ENCODE results near the gene CALCOCO2. TPM values are rescaled to one million over a fixed set of nuclear protein-coding genes. Genes with fewer than 3 reads are reported as not detected.

The CALCOCO2 gene
- total RNA-seq, 2 donors from 2014 or later = 60.1 to 78.8 TPM

GRCh38 chr17:48840441-48840840 is 9.6 kb downstream of the CALCOCO2 start:
- no peaks in the 10 kb centered on the region for H3K9me3 ChIP-seq
- peak overlapping the region; percentile 85 for H3K27ac ChIP-seq
- H3K4me1 ChIP-seq (replicated peaks) = no peaks in the 10 kb centered on the region
- intact Hi-C loops (cut with DNase I) = no loop called here
- no peak overlapping the region for H3K4me3 ChIP-seq
- 47% methylated on average over 3 of the region's 3 CpGs for WGBS
- H3K27me3 ChIP-seq (replicated peaks; ENCODE audit: insufficient read depth) = no peaks in the 10 kb centered on the region
- no peak for TF ChIP-seq POLR2AphosphoS5 (IDR thresholded peaks at IDR 0.05)
- no peaks in the 10 kb centered on the region for H3K36me3 ChIP-seq
- no peak for DNase-seq (ENCODE audit: low spot score)

DNA sequence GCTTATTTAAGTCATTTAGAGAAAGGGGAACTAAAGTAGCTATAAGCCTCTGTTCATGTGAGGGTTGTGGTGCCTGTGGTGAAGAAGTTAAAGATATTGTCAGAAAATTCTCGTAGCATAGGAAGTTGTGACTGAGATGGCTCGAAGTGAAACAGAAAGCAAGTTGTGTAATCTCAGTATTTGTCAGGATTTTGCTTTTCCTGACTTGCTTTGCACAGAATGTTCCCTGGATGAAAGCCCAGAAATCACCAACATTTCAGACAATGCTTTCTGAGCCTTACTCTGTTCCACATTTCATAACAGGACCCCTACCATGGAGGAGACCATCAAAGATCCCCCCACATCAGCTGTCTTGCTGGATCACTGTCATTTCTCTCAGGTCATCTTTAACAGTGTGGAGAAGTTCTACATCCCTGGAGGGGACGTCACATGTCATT is 10.6 kb downstream of the CALCOCO2 start:
- intact Hi-C loops (cut with DNase I) = no loop called here
- Histone ChIP-seq H3K9me3 (no peaks in the 10 kb centered on the region), H3K4me1 (replicated peaks) (no peaks in the 10 kb centered on the region), H3K4me3 (peak overlapping the region; percentile 1 to 4), H3K27ac (peak overlapping the region; percentile 85), H3K36me3 (no peaks in the 10 kb centered on the region), H3K27me3 (replicated peaks; ENCODE audit: insufficient read depth) (no peaks in the 10 kb centered on the region)
- WGBS = 13% methylated on average over 3 of the region's 3 CpGs
- DNase-seq (ENCODE audit: low spot score) = peak; percentile 54
- TF ChIP-seq POLR2AphosphoS5 (IDR thresholded peaks at IDR 0.05) (peak; percentile 94), CTCF (IDR thresholded peaks at IDR 0.05) (no peak)

DNA sequence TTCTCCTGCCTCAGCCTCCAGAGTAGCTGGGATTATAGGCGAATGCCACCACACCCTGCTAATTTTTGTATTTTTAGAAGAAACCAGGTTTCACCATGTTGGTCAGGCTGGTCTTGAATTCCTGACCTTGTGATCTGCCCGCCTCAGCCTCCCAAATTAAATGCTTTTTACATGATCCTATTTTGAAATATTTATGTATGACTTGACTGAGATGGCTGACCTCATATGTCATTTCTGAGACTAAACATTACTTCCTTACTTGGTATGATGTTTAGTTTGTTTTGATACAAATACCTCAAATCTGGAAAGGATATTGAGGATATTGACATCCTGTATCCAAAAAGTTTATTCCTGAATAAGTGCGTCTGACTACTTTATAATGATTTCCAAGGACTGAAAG is 11.9 kb downstream of the CALCOCO2 start:
- no peak overlapping the region for H3K4me3 ChIP-seq
- H3K9me3 ChIP-seq = no peaks in the 10 kb centered on the region
- TF ChIP-seq CTCF (IDR thresholded peaks at IDR 0.05) = no peak
- H3K27me3 ChIP-seq (replicated peaks; ENCODE audit: insufficient read depth) = no peaks in the 10 kb centered on the region
- WGBS = 78% methylated on average over 3 of the region's 3 CpGs
- H3K4me1 ChIP-seq (replicated peaks) = no peaks in the 10 kb centered on the region
- DNase-seq (ENCODE audit: low spot score) = no peak
- peak overlapping the region; percentile 85 for H3K27ac ChIP-seq
- intact Hi-C loops (cut with DNase I) = no loop called here
- H3K36me3 ChIP-seq = no peaks in the 10 kb centered on the region

- Histone ChIP-seq H3K4me3 (no peak overlapping the region), H3K27ac (peak overlapping the region; percentile 1 to 85), H3K4me1 (replicated peaks) (no peaks in the 10 kb centered on the region), H3K9me3 (no peaks in the 10 kb centered on the region), H3K36me3 (no peaks in the 10 kb centered on the region), H3K27me3 (replicated peaks; ENCODE audit: insufficient read depth) (no peaks in the 10 kb centered on the region)
- no peak for TF ChIP-seq POLR2AphosphoS5 (IDR thresholded peaks at IDR 0.05)
- no peak for TF ChIP-seq CTCF (IDR thresholded peaks at IDR 0.05)
- TF ChIP-seq POLR2A (IDR thresholded peaks at IDR 0.05) = no peak
- intact Hi-C loops (cut with DNase I) = no loop called here
- no peak for DNase-seq (ENCODE audit: low spot score)
- 71% methylated on average over 6 of the region's 6 CpGs for WGBS
Observed at GRCh38 chr17:48843187-48843900, 12.5 kb downstream of the CALCOCO2 start.

DNA sequence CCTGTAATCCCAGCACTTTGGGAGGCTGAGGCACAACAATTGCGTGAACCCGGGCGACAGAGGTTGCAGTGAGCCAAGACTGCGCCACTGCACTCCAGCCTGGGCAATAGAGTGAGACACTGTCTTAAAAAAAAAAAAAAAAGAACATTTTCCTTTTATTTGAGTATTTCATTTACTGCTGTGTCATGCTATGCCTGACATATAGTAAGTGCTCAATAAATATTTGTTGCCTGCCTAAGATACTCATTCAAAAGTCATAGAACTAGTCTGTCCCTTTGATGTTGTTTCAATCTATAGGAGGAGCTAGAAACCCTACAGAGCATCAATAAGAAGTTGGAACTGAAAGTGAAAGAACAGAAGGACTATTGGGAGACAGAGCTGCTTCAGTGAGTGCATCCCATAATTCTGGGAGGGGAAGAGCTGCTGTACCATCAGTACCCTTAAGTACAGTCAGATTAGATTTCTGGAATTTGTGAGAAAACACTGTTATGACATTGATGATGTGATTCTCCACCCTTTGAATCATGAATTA is 20.0 kb downstream of the CALCOCO2 start:
- H3K9me3 ChIP-seq = no peaks in the 10 kb centered on the region
- no peak for TF ChIP-seq POLR2AphosphoS5 (IDR thresholded peaks at IDR 0.05)
- no peak for TF ChIP-seq POLR2A (IDR thresholded peaks at IDR 0.05)
- no peak for TF ChIP-seq CTCF (IDR thresholded peaks at IDR 0.05)
- intact Hi-C loops (cut with DNase I) = no loop called here
- H3K27me3 ChIP-seq (replicated peaks; ENCODE audit: insufficient read depth) = no peaks in the 10 kb centered on the region
- H3K27ac ChIP-seq = no peak overlapping the region
- no peaks in the 10 kb centered on the region for H3K4me1 ChIP-seq (replicated peaks)
- no peak overlapping the region for H3K4me3 ChIP-seq
- WGBS = 97% methylated on average over 4 of the region's 4 CpGs
- DNase-seq (ENCODE audit: low spot score) = no peak
- peaks cover 3 to 6% of the 10 kb centered on the region in 2 donors for H3K36me3 ChIP-seq

All from prostate gland (tissue), 2 donors.